Activated naive CD4-positive, alpha-beta T cell treated with anti-CD3 and anti-CD28 coated beads for 36 hours (primary cell): ENCODE data around the gene POLR3F. TPM values are rescaled to one million over a fixed set of nuclear protein-coding genes. Genes with fewer than 3 reads are reported as not detected.
A peak's percentile ranks its signal among the peaks of the same experiment; 100 is the strongest.
"Not testable (repeated sequence)": the region's sequence is repeated elsewhere in the genome, so short reads cannot be mapped to it uniquely, and the experiment has no call there.

Source experiments
- CTCF ChIA-PET: fragments of 350-600 bp; sonication (Branson Sonifier 250); formaldehyde crosslinking; loops from one replicate; lab custom pipeline; 2021; ENCODE audit warnings: antibody characterized with exemption; lab: Charles Lee
- DNase-seq: peaks from one replicate; pipeline ENCODE4 v3.0.0-alpha.2; 2020
- H3K27ac Mint-ChIP-seq: one replicate; pipeline ENCODE4 v1.8.0; 2021; ENCODE audit warnings: mild to moderate bottlenecking, mixed read lengths
- H3K27me3 Mint-ChIP-seq: one replicate; pipeline ENCODE4 v1.8.0; 2021; ENCODE audit warnings: low read depth, mixed read lengths
- H3K36me3 Mint-ChIP-seq: one replicate; pipeline ENCODE4 v1.8.0; 2021; ENCODE audit warnings: low read depth, mixed read lengths
- H3K4me1 Mint-ChIP-seq: one replicate; pipeline ENCODE4 v1.8.0; 2021; ENCODE audit warnings: low read depth, mixed read lengths
- H3K4me3 Mint-ChIP-seq: one replicate; pipeline ENCODE4 v1.8.0; 2021; ENCODE audit warnings: mild to moderate bottlenecking, moderate library complexity, mixed read lengths
- H3K9me3 Mint-ChIP-seq: one replicate; pipeline ENCODE4 v1.8.0; 2021; ENCODE audit warnings: mixed read lengths
- intact Hi-C: fragments of 100-400 bp; cut with micrococcal nuclease; formaldehyde crosslinking; loops from one replicate; pipeline ENCODE4 v1.15.1; 2023
- total RNA-seq, 2 experiments: library from RNA; stranded (reverse); gene quantifications; one replicate each; pipeline ENCODE4 v1.2.3, GENCODE V29; 2021

POLR3F gene
- total RNA-seq, 2 experiments from 2014 or later: 7.0 to 8.3 TPM

GRCh38 chr20:18466574-18466893 is 656 bp upstream of the POLR3F start:
- Mint-ChIP-seq H3K4me3 (peak overlapping the region; percentile 92), H3K27ac (peak overlapping the region; percentile 84), H3K4me1 (peaks cover 32% of the 10 kb centered on the region), H3K36me3 (peaks cover 5% of the 10 kb centered on the region), H3K27me3 (no peaks in the 10 kb centered on the region), H3K9me3 (no peaks in the 10 kb centered on the region)
- intact Hi-C loops: loop anchor here (2.0 kb wide), 1 partner anchor 498 kb away; the partner anchor contains the start of genes MGME1 and SNX5
- no peak for DNase-seq
- CTCF ChIA-PET: interaction anchor here (1.0 to 2.1 kb wide), 2 partner anchors 31 to 53 kb away, joined by 3 to 7 read pairs; partner anchors contain the start of gene RBBP9

- no peaks in the 10 kb centered on the region for H3K9me3 Mint-ChIP-seq
- DNase-seq: no peak
- intact Hi-C loops: no loop called here
- H3K27ac Mint-ChIP-seq: no peak overlapping the region
- H3K4me3 Mint-ChIP-seq: no peak overlapping the region
- no peaks in the 10 kb centered on the region for H3K27me3 Mint-ChIP-seq
- H3K36me3 Mint-ChIP-seq: peaks cover 21% of the 10 kb centered on the region
- H3K4me1 Mint-ChIP-seq: no peaks in the 10 kb centered on the region
- CTCF ChIA-PET: interaction anchor here (1.7 kb wide), 1 partner anchor 63 kb away, joined by 4 read pairs; no protein-coding TSS in a partner anchor
Observed at GRCh38 chr20:18477218-18477617, 10.0 kb downstream of the POLR3F start.

GRCh38 chr20:18477821-18478220 is 10.6 kb downstream of the POLR3F start:
- Mint-ChIP-seq H3K27ac (no peak overlapping the region), H3K36me3 (peaks cover 27% of the 10 kb centered on the region), H3K27me3 (no peaks in the 10 kb centered on the region), H3K4me3 (no peak overlapping the region), H3K9me3 (no peaks in the 10 kb centered on the region), H3K4me1 (no peaks in the 10 kb centered on the region)
- intact Hi-C loops: no loop called here
- DNase-seq: no peak
- CTCF ChIA-PET: interaction anchor here (1.7 kb wide), 1 partner anchor 64 kb away, joined by 4 read pairs; no protein-coding TSS in a partner anchor

- CTCF ChIA-PET: interaction anchor here (1.2 kb wide), 1 partner anchor 24 kb away, joined by 5 read pairs; no protein-coding TSS in a partner anchor
- no peak for DNase-seq
- H3K9me3 Mint-ChIP-seq: no peaks in the 10 kb centered on the region
- no peaks in the 10 kb centered on the region for H3K27me3 Mint-ChIP-seq
- H3K4me1 Mint-ChIP-seq: no peaks in the 10 kb centered on the region
- no peak overlapping the region for H3K27ac Mint-ChIP-seq
- intact Hi-C loops: no loop called here
- H3K4me3 Mint-ChIP-seq: no peak overlapping the region
- H3K36me3 Mint-ChIP-seq: peaks cover 28% of the 10 kb centered on the region
Observed at GRCh38 chr20:18481596-18481995, 14.4 kb downstream of the POLR3F start.

- no peaks in the 10 kb centered on the region for H3K9me3 Mint-ChIP-seq
- H3K36me3 Mint-ChIP-seq: peaks cover 25% of the 10 kb centered on the region
- no peaks in the 10 kb centered on the region for H3K27me3 Mint-ChIP-seq
- CTCF ChIA-PET: no interaction called here
- no peak overlapping the region for H3K27ac Mint-ChIP-seq
- no peaks in the 10 kb centered on the region for H3K4me1 Mint-ChIP-seq
- DNase-seq: no peak
- intact Hi-C loops: no loop called here
- no peak overlapping the region for H3K4me3 Mint-ChIP-seq
Observed at GRCh38 chr20:18488301-18488700, 21.1 kb downstream of the POLR3F start.

GRCh38 chr20:18496042-18496441 is 28.9 kb downstream of the POLR3F start:
- Mint-ChIP-seq H3K4me3 (peak overlapping the region; percentile 91), H3K36me3 (peaks cover 8% of the 10 kb centered on the region), H3K9me3 (no peaks in the 10 kb centered on the region), H3K27ac (no peak overlapping the region), H3K4me1 (peaks cover 11% of the 10 kb centered on the region), H3K27me3 (no peaks in the 10 kb centered on the region)
- no peak for DNase-seq
- CTCF ChIA-PET: interaction anchor here (1.3 to 2.9 kb wide), 3 partner anchors 9 to 29 kb away, joined by 3 to 15 read pairs (median 7); partner anchors contain the start of genes DZANK1, POLR3F and SEC23B
- intact Hi-C loops: loop anchor here (2.0 to 5.0 kb wide), 3 partner anchors 91 to 1769 kb away; partner anchors contain the start of genes MGME1 and SNX5

- DNase-seq: peak; percentile 88
- Mint-ChIP-seq H3K36me3 (peaks cover 8% of the 10 kb centered on the region), H3K9me3 (no peaks in the 10 kb centered on the region), H3K4me3 (peak within 1 kb of the TSS; percentile 91), H3K27me3 (no peaks in the 10 kb centered on the region), H3K27ac (peak within 1 kb of the TSS; percentile 84), H3K4me1 (peaks cover 11% of the 10 kb centered on the region)
- intact Hi-C loops: loop anchor here (1.0 to 5.0 kb wide), 8 partner anchors 10 to 1770 kb away; partner anchors contain the start of genes DZANK1, MGME1, POLR3F and SEC23B
- CTCF ChIA-PET: interaction anchor here (1.3 to 2.9 kb wide), 4 partner anchors 10 to 30 kb away, joined by 3 to 15 read pairs (median 5); partner anchors contain the start of genes DZANK1, POLR3F and SEC23B
Observed at GRCh38 chr20:18496740-18497592, 29.8 kb downstream of the POLR3F start, which contains the start of gene RBBP9. RBBP9 (minus strand) TSS chr20:18497225; CDS start chr20:18497167, 58 bp downstream.

- H3K27me3 Mint-ChIP-seq: no peaks in the 10 kb centered on the region
- H3K4me3 Mint-ChIP-seq: peak overlapping the region; percentile 91
- H3K27ac Mint-ChIP-seq: peak overlapping the region; percentile 84
- peaks cover 7% of the 10 kb centered on the region for H3K36me3 Mint-ChIP-seq
- no peak for DNase-seq
- CTCF ChIA-PET: interaction anchor here (1.5 to 2.9 kb wide), 3 partner anchors 9 to 31 kb away, joined by 3 to 15 read pairs (median 7); partner anchors contain the start of genes DZANK1, POLR3F and SEC23B
- H3K4me1 Mint-ChIP-seq: peaks cover 11% of the 10 kb centered on the region
- intact Hi-C loops: loop anchor here (1.0 to 5.0 kb wide), 8 partner anchors 10 to 1770 kb away; partner anchors contain the start of genes DZANK1, MGME1, POLR3F and SEC23B
- H3K9me3 Mint-ChIP-seq: no peaks in the 10 kb centered on the region
Observed at GRCh38 chr20:18497603-18498002, 30.4 kb downstream of the POLR3F start.

- intact Hi-C loops, H3K36me3 Mint-ChIP-seq, H3K27me3 Mint-ChIP-seq, H3K4me1 Mint-ChIP-seq, CTCF ChIA-PET, H3K27ac Mint-ChIP-seq, DNase-seq, H3K4me3 Mint-ChIP-seq, H3K9me3 Mint-ChIP-seq: not testable (repeated sequence)
Observed at GRCh38 chr20:18501672-18502071, 34.5 kb downstream of the POLR3F start.

- Mint-ChIP-seq H3K9me3 (no peaks in the 10 kb centered on the region), H3K36me3 (peaks cover 11% of the 10 kb centered on the region), H3K4me3 (no peak overlapping the region), H3K4me1 (peaks cover 25% of the 10 kb centered on the region), H3K27ac (peak overlapping the region; percentile 44), H3K27me3 (no peaks in the 10 kb centered on the region)
- CTCF ChIA-PET: interaction anchor here (0.8 to 1.2 kb wide), 2 partner anchors 23 to 30 kb away, joined by 5 read pairs; no protein-coding TSS in a partner anchor
- intact Hi-C loops: loop anchor here (5.0 kb wide), 1 partner anchor 288 kb away; no protein-coding TSS in a partner anchor
- DNase-seq: no peak
Observed at GRCh38 chr20:18504479-18505060, 37.4 kb downstream of the POLR3F start.

GRCh38 chr20:18506744-18507143 is 39.6 kb downstream of the POLR3F start:
- Mint-ChIP-seq H3K4me1 (peaks cover 45% of the 10 kb centered on the region), H3K27me3 (no peaks in the 10 kb centered on the region), H3K36me3 (peaks cover 29% of the 10 kb centered on the region), H3K27ac (peak overlapping the region; percentile 100), H3K9me3 (no peaks in the 10 kb centered on the region), H3K4me3 (peak overlapping the region; percentile 100)
- peak; percentile 39 for DNase-seq
- intact Hi-C loops: loop anchor here (1.0 to 5.0 kb wide), 12 partner anchors 9 to 1546 kb away; partner anchors contain the start of genes CFAP61, CRNKL1, DZANK1 and KAT14
- CTCF ChIA-PET: interaction anchor here (1.4 to 3.6 kb wide), 4 partner anchors 10 to 93 kb away, joined by 3 to 15 read pairs (median 6); partner anchors contain the start of gene RBBP9
